ENCODE data around the gene GOLGA6L2. TPM values are rescaled to one million over a fixed set of nuclear protein-coding genes. Genes with fewer than 3 reads are reported as not detected.
"Not testable (repeated sequence)": the region's sequence is repeated elsewhere in the genome, so short reads cannot be mapped to it uniquely, and the experiment has no call there.

The GOLGA6L2 gene
- polyA plus RNA-seq (ENCODE audit: insufficient read length in 4 of 4), result not detected

- no peak for DNase-seq (ENCODE audit: low read depth in 4 of 4, low spot score in 3 of 4)
These were observed at the start of gene GOLGA6L2 for GRCh38 chr15:23447107-23447500. Gene GOLGA6L2, minus strand, starts transcription at chr15:23447243. Its CDS starts 62 bp downstream, at chr15:23447181.

- DNase-seq (ENCODE audit: low read depth in 4 of 4, low spot score in 3 of 4), result no peak
These were observed 37.8 kb upstream of the GOLGA6L2 start for GRCh38 chr15:23484870-23485269.

GRCh38 chr15:23483821-23484299 lies 36.8 kb upstream of the GOLGA6L2 start:
- no peak for DNase-seq (ENCODE audit: low read depth in 4 of 4, low spot score in 3 of 4)

GRCh38 chr15:23482764-23483489 lies 35.9 kb upstream of the GOLGA6L2 start:
- DNase-seq (ENCODE audit: low read depth in 4 of 4, low spot score in 3 of 4), result no peak

- DNase-seq (ENCODE audit: low read depth in 4 of 4, low spot score in 3 of 4), result no peak
These were observed 35.2 kb upstream of the GOLGA6L2 start for GRCh38 chr15:23482228-23482627.

GRCh38 chr15:23477920-23478319 lies 30.9 kb upstream of the GOLGA6L2 start:
- no peak for DNase-seq (ENCODE audit: low read depth in 4 of 4, low spot score in 3 of 4)

GRCh38 chr15:23472678-23473077 lies 25.6 kb upstream of the GOLGA6L2 start:
- DNase-seq (ENCODE audit: low read depth in 4 of 4, low spot score in 3 of 4), result no peak

GRCh38 chr15:23472033-23472432 lies 25.0 kb upstream of the GOLGA6L2 start:
- no peak for DNase-seq (ENCODE audit: low read depth in 4 of 4, low spot score in 3 of 4)

- DNase-seq (ENCODE audit: low read depth in 4 of 4, low spot score in 3 of 4), result no peak
These were observed 20.1 kb upstream of the GOLGA6L2 start for GRCh38 chr15:23467110-23467600.

GRCh38 chr15:23457890-23458289 lies 10.8 kb upstream of the GOLGA6L2 start:
- no peak for DNase-seq (ENCODE audit: low read depth in 4 of 4, low spot score in 3 of 4)

- no peak for DNase-seq (ENCODE audit: low read depth in 4 of 4, low spot score in 3 of 4)
These were observed 582 bp downstream of the GOLGA6L2 start for GRCh38 chr15:23446215-23447106.

GRCh38 chr15:23444269-23444668 lies 2.8 kb downstream of the GOLGA6L2 start:
- no peak for DNase-seq (ENCODE audit: low read depth in 4 of 4, low spot score in 3 of 4)

- DNase-seq (ENCODE audit: low read depth in 4 of 4, low spot score in 3 of 4), result no peak
These were observed 5.8 kb downstream of the GOLGA6L2 start for GRCh38 chr15:23441204-23441603.

- DNase-seq (ENCODE audit: low read depth in 4 of 4, low spot score in 3 of 4), result no peak
These were observed 6.4 kb downstream of the GOLGA6L2 start for GRCh38 chr15:23440596-23440995.

GRCh38 chr15:23439513-23439912 lies 7.5 kb downstream of the GOLGA6L2 start:
- no peak for DNase-seq (ENCODE audit: low read depth in 4 of 4, low spot score in 3 of 4)

GRCh38 chr15:23438816-23439466 lies 8.1 kb downstream of the GOLGA6L2 start:
- no peak for DNase-seq (ENCODE audit: low read depth in 4 of 4, low spot score in 3 of 4)

- DNase-seq (ENCODE audit: low read depth in 4 of 4, low spot score in 3 of 4), result no peak
These were observed 9.4 kb downstream of the GOLGA6L2 start for GRCh38 chr15:23437673-23438072.

GRCh38 chr15:23437146-23437545 lies 9.9 kb downstream of the GOLGA6L2 start:
- DNase-seq (ENCODE audit: low read depth in 4 of 4, low spot score in 3 of 4), result no peak

- DNase-seq (ENCODE audit: low read depth in 4 of 4, low spot score in 3 of 4), result no peak
These were observed 10.6 kb downstream of the GOLGA6L2 start for GRCh38 chr15:23436421-23436820.

- DNase-seq (ENCODE audit: low read depth in 4 of 4, low spot score in 3 of 4), result not testable (repeated sequence)
These were observed 12.3 kb downstream of the GOLGA6L2 start for GRCh38 chr15:23434699-23435098.

GRCh38 chr15:23425327-23425726 lies 21.7 kb downstream of the GOLGA6L2 start:
- not testable (repeated sequence) for DNase-seq (ENCODE audit: low read depth in 4 of 4, low spot score in 3 of 4)
